WTC11 (cell line): ENCODE data around the gene TPPP3. TPM values are rescaled to one million over a fixed set of nuclear protein-coding genes. Genes with fewer than 3 reads are reported as not detected.

Experiments used
- ATAC-seq: fragments of 200-7000 bp; cut with Tn5 transposase; 2 replicates; pipeline ENCODE4 v1.10.0; 2021; ENCODE audit warnings: mild to moderate bottlenecking, moderate library complexity
- CTCF ChIA-PET: fragments of 300-600 bp; sonication (Branson Sonifier 250); formaldehyde crosslinking; loops from one replicate; lab custom pipeline; 2021; ENCODE audit warnings: antibody characterized with exemption; lab: Charles Lee
- POLR2A ChIA-PET: fragments of 350-600 bp; sonication (Branson Sonifier 250); formaldehyde crosslinking; loops from one replicate; lab custom pipeline; 2021; ENCODE audit warnings: antibody characterized with exemption; lab: Charles Lee
- DNase-seq: peaks from one replicate; pipeline ENCODE4 v3.0.0; 2021; ENCODE audit warnings: low spot score
- H3K27ac Mint-ChIP-seq: 2 replicates; pipeline ENCODE4 v1.8.0; 2021; ENCODE audit warnings: mixed read lengths
- H3K27me3 Mint-ChIP-seq: 2 replicates; pipeline ENCODE4 v1.8.0; 2021; ENCODE audit warnings: low read depth, mild to moderate bottlenecking, moderate library complexity, mixed read lengths
- H3K36me3 Mint-ChIP-seq: 2 replicates; pipeline ENCODE4 v1.8.0; 2021; ENCODE audit warnings: mixed read lengths
- H3K4me1 Mint-ChIP-seq: 2 replicates; pipeline ENCODE4 v1.8.0; 2022; ENCODE audit warnings: mixed read lengths
- H3K4me3 Mint-ChIP-seq: 2 replicates; pipeline ENCODE4 v1.8.0; 2021; ENCODE audit warnings: mild to moderate bottlenecking, moderate library complexity, mixed read lengths
- H3K9me3 Mint-ChIP-seq: 2 replicates; pipeline ENCODE4 v1.8.0; 2021; ENCODE audit warnings: mixed read lengths
- ATF3 ChIP-seq: sonication (generic); formaldehyde crosslinking; conservative IDR thresholded peaks from 2 replicates; pipeline ENCODE4 v1.8.1; 2022; ENCODE audit warnings: mild to moderate bottlenecking, missing genetic modification reagents
- CTCF ChIP-seq: fragments of 200-600 bp; IDR thresholded peaks from 2 replicates; pipeline ENCODE4 v1.8.0; 2022; ENCODE audit warnings: antibody characterized with exemption
- GABPB1 ChIP-seq: sonication (generic); formaldehyde crosslinking; IDR thresholded peaks from 2 replicates; pipeline ENCODE4 v1.8.1; 2023; ENCODE audit warnings: mild to moderate bottlenecking, missing genetic modification reagents
- IRF2 ChIP-seq: sonication (generic); formaldehyde crosslinking; IDR thresholded peaks from 2 replicates; pipeline ENCODE4 v1.8.0; 2022; ENCODE audit warnings: low read depth, missing genetic modification reagents, borderline replicate concordance
- NR3C1 ChIP-seq: sonication (generic); formaldehyde crosslinking; conservative IDR thresholded peaks from 2 replicates; pipeline ENCODE4 v1.8.1; 2023; ENCODE audit warnings: low read depth, mild to moderate bottlenecking, missing genetic modification reagents
- PRDM15 ChIP-seq: sonication (generic); formaldehyde crosslinking; IDR thresholded peaks from 2 replicates; pipeline ENCODE4 v1.8.0; 2022; ENCODE audit warnings: missing genetic modification reagents
- SMAD4 ChIP-seq: sonication (generic); formaldehyde crosslinking; IDR thresholded peaks from 2 replicates; pipeline ENCODE4 v1.8.0; 2022; ENCODE audit warnings: mild to moderate bottlenecking, missing genetic modification reagents
- SOX15 ChIP-seq: fragments of 250-450 bp; sonication (Bioruptor Pico); IDR thresholded peaks from 2 replicates; pipeline ENCODE4 v1.9.0; 2021; ENCODE audit warnings: mild to moderate bottlenecking
- TEAD1 ChIP-seq: sonication (generic); formaldehyde crosslinking; IDR thresholded peaks from 2 replicates; pipeline ENCODE4 v1.8.0; 2022; ENCODE audit warnings: mild to moderate bottlenecking, missing genetic modification reagents
- TEAD4 ChIP-seq: sonication (generic); formaldehyde crosslinking; IDR thresholded peaks from 2 replicates; pipeline ENCODE4 v1.8.0; 2022; ENCODE audit warnings: mild to moderate bottlenecking, missing genetic modification reagents
- USF1 ChIP-seq: sonication (generic); formaldehyde crosslinking; IDR thresholded peaks from 2 replicates; pipeline ENCODE4 v1.8.0; 2022; ENCODE audit warnings: mild to moderate bottlenecking, missing genetic modification reagents
- USF2 ChIP-seq: sonication (generic); formaldehyde crosslinking; IDR thresholded peaks from 2 replicates; pipeline ENCODE4 v1.8.1; 2023; ENCODE audit warnings: mild to moderate bottlenecking, missing genetic modification reagents, moderate library complexity
- ZNF281 ChIP-seq: sonication (generic); formaldehyde crosslinking; IDR thresholded peaks from 2 replicates; pipeline ENCODE4 v1.8.0; 2023; ENCODE audit warnings: mild to moderate bottlenecking, missing genetic modification reagents
- ZNF317 ChIP-seq: sonication (generic); formaldehyde crosslinking; IDR thresholded peaks from 2 replicates; pipeline ENCODE4 v1.8.1; 2023; ENCODE audit warnings: low read depth, mild to moderate bottlenecking, moderate library complexity, missing genetic modification reagents, borderline replicate concordance
- ZNF396 ChIP-seq: fragments of 250-450 bp; sonication (Bioruptor Pico); IDR thresholded peaks from 2 replicates; pipeline ENCODE4 v1.8.0; 2021; ENCODE audit warnings: mild to moderate bottlenecking, moderate library complexity, borderline replicate concordance
- ZNF425 ChIP-seq: fragments of 250-450 bp; sonication (Bioruptor Pico); conservative IDR thresholded peaks from 2 replicates; pipeline ENCODE4 v1.9.0; 2021; ENCODE audit warnings: mild to moderate bottlenecking
- total RNA-seq: library from RNA; stranded (reverse); gene quantifications from 3 replicates; pipeline ENCODE4 v1.2.3, GENCODE V29; 2021

The TPPP3 gene
- total RNA-seq, 1 experiment from 2014 or later = 0.74 TPM

GRCh38 chr16:67435758-67436164 is 42.5 kb upstream of the TPPP3 start:
- peaks cover 3% of the 10 kb centered on the region; the same call in 1 of the 2 replicates for H3K36me3 Mint-ChIP-seq
- CTCF ChIA-PET = interaction anchor here (0.6 to 2.8 kb wide), 10 partner anchors 9 to 151 kb away, joined by 3 to 29 read pairs (median 4); no protein-coding TSS in a partner anchor
- no peak overlapping the region for H3K27ac Mint-ChIP-seq
- no peaks in the 10 kb centered on the region for H3K9me3 Mint-ChIP-seq
- ATAC-seq (no peak), DNase-seq (no peak)
- no peak for TF ChIP-seq CTCF
- no peak for TF ChIP-seq SOX15
- no peak for TF ChIP-seq USF2 (CRISPR knock-in tag)
- no peak for TF ChIP-seq IRF2 (CRISPR knock-in tag)
- TF ChIP-seq TEAD1 (CRISPR knock-in tag) = no peak
- no peak for TF ChIP-seq TEAD4 (CRISPR knock-in tag)
- no peak for TF ChIP-seq PRDM15 (CRISPR knock-in tag)
- TF ChIP-seq ZNF396 = no peak
- no peak for TF ChIP-seq ATF3 (CRISPR knock-in tag)
- no peak for TF ChIP-seq ZNF281
- TF ChIP-seq GABPB1 (CRISPR knock-in tag) = no peak
- TF ChIP-seq ZNF425 (CRISPR knock-in tag) = no peak
- TF ChIP-seq SMAD4 (CRISPR knock-in tag) = no peak
- TF ChIP-seq NR3C1 (CRISPR knock-in tag) = no peak
- TF ChIP-seq USF1 (CRISPR knock-in tag) = no peak
- TF ChIP-seq ZNF317 (CRISPR knock-in tag) = no peak
- no peaks in the 10 kb centered on the region for H3K27me3 Mint-ChIP-seq
- POLR2A ChIA-PET = interaction anchor here (0.5 kb wide), 1 partner anchor 9 kb away, joined by 4 read pairs; no protein-coding TSS in a partner anchor
- peaks cover 25% of the 10 kb centered on the region for H3K4me1 Mint-ChIP-seq
- H3K4me3 Mint-ChIP-seq = no peak overlapping the region
